Hematopoietic multipotent progenitor cell (in vitro differentiated cells): ENCODE measurements around the gene STXBP5L. TPM values are rescaled to one million over a fixed set of nuclear protein-coding genes. Genes with fewer than 3 reads are reported as not detected.
"Not testable (repeated sequence)": the region's sequence is repeated elsewhere in the genome, so short reads cannot be mapped to it uniquely, and the experiment has no call there.

ENCODE experiments used
- DNase-seq, 3 donors: peaks; one replicate each; pipeline ENCODE4 v3.0.0-alpha.2; 2011 to 2015; ENCODE audit warnings: low read depth in 2 of 3, low spot score in 2 of 3
- total RNA-seq: library from RNA; depleted of rRNA; stranded (reverse); fragments of >200 nt; gene quantifications from one replicate; pipeline ENCODE4 v1.2.3, GENCODE V29; 2012

STXBP5L gene
- total RNA-seq, 1 donor = not detected

DNA sequence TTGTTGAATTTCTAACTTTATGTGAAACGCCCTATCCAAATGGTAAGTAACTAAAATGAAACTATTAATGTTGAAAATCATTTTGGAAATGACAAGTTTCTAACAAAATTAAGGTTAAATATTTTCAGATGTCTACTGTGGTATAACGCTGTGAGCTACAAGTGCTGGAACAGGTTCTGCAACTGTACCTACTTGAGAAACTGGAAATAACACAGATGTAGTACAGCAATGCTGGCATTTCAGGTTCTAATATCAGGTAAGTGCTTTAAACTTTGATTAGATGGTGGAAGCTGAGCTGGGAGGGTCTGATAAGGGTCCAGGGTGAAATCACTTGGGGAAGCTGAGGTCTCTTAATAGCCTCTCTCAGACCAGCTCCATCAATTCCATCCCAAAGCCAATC, 315.1 kb downstream of the STXBP5L start:
- DNase-seq = no peak

- DNase-seq = peak in 1 of 3 donors; percentile 0
Measured at GRCh38 chr3:121228971-121229370, 321.0 kb downstream of the STXBP5L start.

- DNase-seq = not testable (repeated sequence)
Measured at GRCh38 chr3:121230194-121230593, 322.2 kb downstream of the STXBP5L start.

DNA sequence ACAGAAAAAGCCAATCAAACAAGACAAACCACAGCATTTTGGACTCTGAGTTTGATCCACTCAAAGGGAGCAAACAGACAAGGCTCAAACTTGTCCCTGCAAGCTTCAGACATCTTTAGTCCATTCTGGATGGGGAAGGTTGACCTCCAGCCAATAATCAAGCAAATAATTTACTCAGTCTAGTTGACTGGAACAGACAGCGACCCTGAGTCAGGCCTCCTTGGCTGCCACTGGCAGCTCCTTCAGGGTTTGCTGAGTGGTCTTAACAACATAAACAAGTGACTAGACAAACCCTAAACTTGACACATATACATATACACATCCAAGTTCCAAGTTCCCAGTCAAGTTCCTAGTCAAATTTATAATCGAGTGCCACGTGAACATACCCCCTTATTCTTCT, 323.9 kb downstream of the STXBP5L start:
- DNase-seq = no peak

- no peak for DNase-seq
Measured at GRCh38 chr3:121232309-121233225, 324.6 kb downstream of the STXBP5L start.

GRCh38 chr3:121243208-121243607, 335.2 kb downstream of the STXBP5L start:
- DNase-seq = no peak

DNA sequence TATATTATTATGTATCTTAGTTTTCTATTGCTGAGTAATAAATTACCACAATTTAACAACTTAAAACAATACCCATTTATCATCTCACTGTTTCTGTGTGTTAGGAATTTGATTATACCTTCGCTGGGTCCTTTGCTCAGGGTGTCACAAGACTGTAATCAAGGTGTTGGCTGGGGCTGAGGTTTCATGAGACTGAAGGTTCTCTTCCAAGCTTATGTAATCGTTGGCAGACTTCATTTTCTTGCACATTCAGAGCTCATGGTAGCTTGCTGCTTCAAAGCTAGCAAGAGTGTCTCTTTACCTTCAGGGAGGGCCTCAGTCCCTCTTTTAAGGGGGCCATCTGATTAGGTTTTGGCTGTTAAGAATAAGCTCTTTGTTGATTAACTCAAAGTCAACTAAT, 344.7 kb downstream of the STXBP5L start:
- DNase-seq = no peak

- DNase-seq = no peak
Measured at GRCh38 chr3:121269389-121269788, 361.4 kb downstream of the STXBP5L start.

GRCh38 chr3:121274411-121274810, 366.4 kb downstream of the STXBP5L start:
- no peak for DNase-seq

- no peak for DNase-seq
Measured at GRCh38 chr3:121295452-121295851, 387.4 kb downstream of the STXBP5L start.

GRCh38 chr3:121295979-121296378, 388.0 kb downstream of the STXBP5L start:
- DNase-seq = no peak

DNA sequence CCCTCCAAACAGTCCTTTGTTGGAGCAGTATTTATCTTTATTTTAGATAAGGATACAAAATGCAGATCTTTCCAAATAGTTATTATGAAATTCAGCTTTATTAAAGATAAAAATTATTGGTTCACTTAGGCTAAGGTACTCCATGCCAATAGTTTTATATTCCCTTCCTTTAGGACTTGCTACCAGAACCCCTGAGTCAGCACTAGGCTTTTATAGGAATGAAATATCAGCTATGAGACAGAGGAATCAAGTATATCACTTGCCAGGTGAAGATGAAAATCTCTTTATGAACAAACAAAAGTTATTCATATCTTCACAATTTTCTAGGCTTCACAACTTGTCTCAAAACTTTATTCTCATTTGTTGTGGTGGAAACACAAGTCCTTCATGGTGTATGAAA, 416.3 kb downstream of the STXBP5L start:
- no peak for DNase-seq

GRCh38 chr3:121330118-121330517, 422.1 kb downstream of the STXBP5L start:
- no peak for DNase-seq

DNA sequence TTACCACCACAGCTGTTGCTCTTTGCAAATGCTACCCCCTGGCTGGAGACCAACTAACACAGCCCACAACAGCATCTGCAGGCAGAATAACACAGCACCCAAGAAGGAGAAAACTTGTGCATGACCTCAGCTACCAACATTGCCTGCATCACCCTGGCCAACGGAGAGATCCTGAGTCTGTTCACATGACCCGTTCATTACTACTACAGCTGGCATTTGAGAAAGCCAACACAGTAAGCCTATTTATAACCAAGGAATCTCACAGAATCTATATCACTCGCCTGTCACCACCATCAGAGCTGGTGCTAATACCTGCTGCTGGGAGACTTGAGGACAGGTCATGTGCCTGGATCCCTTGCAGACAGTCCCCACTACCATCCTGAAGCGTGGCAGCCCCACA, 422.6 kb downstream of the STXBP5L start:
- DNase-seq = no peak

DNA sequence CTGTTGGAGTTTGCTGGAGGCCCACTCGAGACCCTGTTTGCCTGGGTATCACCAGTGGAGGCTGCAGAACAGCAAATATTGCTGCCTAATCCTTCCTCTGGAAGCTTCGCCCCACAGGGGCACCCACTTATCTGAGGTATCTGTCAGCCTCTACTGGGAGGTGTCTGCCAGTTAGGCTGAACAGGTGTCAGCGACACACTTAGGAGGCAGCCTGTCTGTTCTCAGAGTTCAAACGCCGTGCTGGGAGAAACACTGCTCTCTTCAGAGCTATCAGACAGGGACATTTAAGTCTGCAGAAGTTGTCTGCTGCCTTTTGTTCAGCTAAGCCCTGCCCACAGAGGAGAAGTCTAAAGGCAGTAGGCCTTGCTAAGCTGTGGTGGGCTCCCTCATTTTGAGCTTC, 448.0 kb downstream of the STXBP5L start:
- not testable (repeated sequence) for DNase-seq

DNA sequence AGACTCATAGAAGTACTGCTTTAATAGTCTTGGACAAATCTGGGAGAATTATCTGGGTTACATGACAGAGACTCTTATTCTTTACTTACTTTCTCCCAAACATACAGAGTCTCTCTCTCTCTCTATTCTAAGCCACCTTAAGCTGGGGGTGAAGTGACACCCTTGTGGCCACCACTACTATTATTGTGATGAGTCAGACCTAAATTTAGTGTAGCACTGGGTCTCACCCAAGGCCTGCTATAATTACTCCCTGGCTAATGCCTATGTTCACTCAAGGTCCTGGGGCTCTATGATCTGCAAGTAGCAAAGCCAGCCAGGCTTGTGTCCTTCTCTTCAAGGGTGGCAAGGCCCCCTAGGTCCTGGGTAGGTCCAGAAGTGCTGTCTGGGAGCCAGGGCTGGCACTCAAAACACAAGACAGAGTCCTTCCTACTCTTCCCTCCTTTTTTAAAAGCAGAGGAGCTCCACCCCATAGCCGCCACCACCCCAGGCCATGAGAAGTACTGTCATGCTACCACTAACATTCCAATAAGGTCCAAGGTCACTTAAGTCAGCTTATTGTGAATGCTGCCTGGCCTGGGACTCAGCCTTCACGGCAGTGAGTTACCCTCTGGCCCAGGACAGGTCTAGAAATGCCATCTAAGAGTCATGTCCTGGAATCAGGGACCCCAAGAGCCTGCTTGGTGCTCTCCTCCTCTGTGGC, 454.2 kb downstream of the STXBP5L start:
- DNase-seq = no peak

- DNase-seq = not testable (repeated sequence)
Measured at GRCh38 chr3:121388308-121388707, 480.3 kb downstream of the STXBP5L start.

DNA sequence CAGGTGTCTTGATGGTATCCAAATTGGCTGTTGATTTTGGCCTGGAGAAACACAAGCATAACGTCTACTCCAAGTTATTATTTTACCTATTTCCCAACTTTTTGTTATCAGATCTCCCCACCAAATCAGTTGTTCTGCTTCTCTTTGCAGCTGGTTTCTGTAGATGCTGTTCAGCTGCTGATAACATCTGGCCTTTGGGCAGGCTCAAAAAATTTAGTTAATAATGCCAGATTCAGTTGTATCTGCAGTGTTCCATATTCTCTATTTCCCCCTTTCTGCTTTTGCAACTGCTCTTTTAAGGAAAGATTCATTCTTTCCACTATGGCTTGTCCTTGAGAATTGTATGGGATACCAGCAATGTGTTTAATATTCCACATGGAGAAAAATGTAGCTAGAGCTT, 488.0 kb downstream of the STXBP5L start:
- not testable (repeated sequence) for DNase-seq

DNA sequence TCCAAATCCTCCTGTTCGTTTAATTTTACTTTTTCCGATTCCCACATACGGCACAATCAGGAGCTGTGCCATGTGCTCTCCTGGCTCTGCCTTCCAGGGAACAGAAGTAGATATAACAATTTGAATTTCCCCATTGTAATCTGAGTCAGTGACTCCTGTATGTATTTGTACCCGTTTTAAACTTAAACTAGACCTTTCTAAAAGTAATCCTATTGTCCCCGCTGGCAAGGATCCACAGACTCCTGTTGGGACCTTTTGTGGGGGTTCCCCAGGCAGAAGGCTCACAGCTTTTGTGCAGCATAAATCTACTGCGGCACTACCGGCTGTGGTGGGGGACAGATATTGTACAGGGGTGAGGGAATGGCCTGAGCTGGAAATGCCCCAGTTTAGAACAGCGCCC, 490.0 kb downstream of the STXBP5L start:
- not testable (repeated sequence) for DNase-seq

GRCh38 chr3:121399820-121400219, 491.8 kb downstream of the STXBP5L start:
- DNase-seq = no peak

DNA sequence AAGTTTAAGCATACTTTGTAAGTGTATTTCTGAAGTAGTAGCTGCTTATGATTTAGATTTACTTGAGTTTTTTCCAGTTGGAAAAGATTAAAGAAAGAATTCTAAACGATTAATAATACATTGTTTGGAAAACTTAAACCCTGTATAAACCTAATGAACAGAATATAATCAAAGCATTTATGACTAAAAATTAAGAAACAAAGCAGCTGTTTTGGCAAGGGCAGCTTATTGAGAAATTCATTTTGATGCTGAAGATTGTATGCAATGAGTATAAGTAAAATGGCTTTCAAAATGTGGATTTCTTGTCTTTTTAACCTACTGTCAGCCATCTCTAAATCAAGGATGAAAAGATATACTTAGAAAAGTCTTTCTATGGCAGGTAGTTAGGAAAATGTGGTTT, 497.6 kb downstream of the STXBP5L start:
- DNase-seq = no peak

GRCh38 chr3:121411523-121411922, 503.5 kb downstream of the STXBP5L start:
- no peak for DNase-seq
